ENCODE data around the gene STAM.
"Not testable (repeated sequence)": the region's sequence is repeated elsewhere in the genome, so short reads cannot be mapped to it uniquely, and the experiment has no call there.

The STAM gene

GRCh38 chr10:17712717-17713471, 68.9 kb downstream of the STAM start:
- no peak overlapping the region for H3K27ac Mint-ChIP-seq
- H3K4me3 Mint-ChIP-seq: no peak overlapping the region
- peaks cover 50% of the 10 kb centered on the region for H3K36me3 Mint-ChIP-seq (ENCODE audit: low read depth)

DNA sequence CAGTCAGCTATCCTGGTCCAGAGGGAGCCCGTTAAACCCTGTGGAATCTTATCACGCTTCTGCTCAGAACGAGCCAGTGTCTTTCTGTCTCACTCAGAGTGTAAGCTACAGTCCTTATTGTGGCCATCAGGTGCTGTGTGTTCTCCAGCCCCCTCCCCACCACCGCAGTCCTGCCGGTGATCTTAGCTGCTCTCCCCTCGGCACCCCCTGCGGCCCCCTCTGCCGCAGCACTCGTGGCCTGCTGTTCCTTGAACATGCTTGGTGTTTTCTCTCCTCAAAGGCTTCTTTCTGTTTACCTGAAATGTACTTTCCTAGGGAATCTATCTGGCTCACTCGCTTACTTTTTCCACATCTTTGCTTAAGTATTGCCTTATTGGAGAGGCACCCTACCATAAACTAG, 69.8 kb downstream of the STAM start:
- DNase-seq (no peak), ATAC-seq (no peak)
- Mint-ChIP-seq H3K27ac (no peak overlapping the region), H3K9me3 (no peaks in the 10 kb centered on the region), H3K27me3 (no peaks in the 10 kb centered on the region), H3K4me3 (no peak overlapping the region), H3K4me1 (no peaks in the 10 kb centered on the region), H3K36me3 (ENCODE audit: low read depth) (peaks cover 56% of the 10 kb centered on the region)

More at GRCh38 chr10:17712717-17713471, 68.9 kb downstream of the STAM start:
- DNase-seq (no peak), ATAC-seq (no peak)
- Mint-ChIP-seq H3K27me3 (no peaks in the 10 kb centered on the region), H3K9me3 (no peaks in the 10 kb centered on the region), H3K4me1 (no peaks in the 10 kb centered on the region)

DNA sequence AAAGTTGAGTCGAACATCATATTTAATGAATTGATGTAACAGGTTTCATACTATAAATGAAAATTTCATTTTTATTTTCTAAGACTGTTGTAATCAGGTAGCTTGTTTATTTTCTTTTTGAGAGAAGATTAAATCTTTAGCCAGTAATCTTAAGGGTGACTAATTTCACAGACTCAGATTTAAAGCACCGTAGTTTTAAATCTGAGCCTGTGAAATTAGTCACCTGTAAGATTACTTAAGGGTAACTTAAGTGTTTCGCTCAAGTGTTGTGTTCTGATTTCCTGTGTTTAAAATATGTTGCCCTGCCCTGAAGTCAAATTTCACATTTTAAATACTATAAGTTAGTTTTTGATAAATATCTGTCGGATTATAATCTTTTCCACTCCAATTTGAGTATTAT, 72.2 kb downstream of the STAM start:
- no peak for DNase-seq
- Mint-ChIP-seq H3K4me1 (no peaks in the 10 kb centered on the region), H3K27me3 (no peaks in the 10 kb centered on the region), H3K36me3 (ENCODE audit: low read depth) (peaks cover 61% of the 10 kb centered on the region), H3K4me3 (no peak overlapping the region), H3K9me3 (no peaks in the 10 kb centered on the region), H3K27ac (no peak overlapping the region)
- ATAC-seq: no peak

DNA sequence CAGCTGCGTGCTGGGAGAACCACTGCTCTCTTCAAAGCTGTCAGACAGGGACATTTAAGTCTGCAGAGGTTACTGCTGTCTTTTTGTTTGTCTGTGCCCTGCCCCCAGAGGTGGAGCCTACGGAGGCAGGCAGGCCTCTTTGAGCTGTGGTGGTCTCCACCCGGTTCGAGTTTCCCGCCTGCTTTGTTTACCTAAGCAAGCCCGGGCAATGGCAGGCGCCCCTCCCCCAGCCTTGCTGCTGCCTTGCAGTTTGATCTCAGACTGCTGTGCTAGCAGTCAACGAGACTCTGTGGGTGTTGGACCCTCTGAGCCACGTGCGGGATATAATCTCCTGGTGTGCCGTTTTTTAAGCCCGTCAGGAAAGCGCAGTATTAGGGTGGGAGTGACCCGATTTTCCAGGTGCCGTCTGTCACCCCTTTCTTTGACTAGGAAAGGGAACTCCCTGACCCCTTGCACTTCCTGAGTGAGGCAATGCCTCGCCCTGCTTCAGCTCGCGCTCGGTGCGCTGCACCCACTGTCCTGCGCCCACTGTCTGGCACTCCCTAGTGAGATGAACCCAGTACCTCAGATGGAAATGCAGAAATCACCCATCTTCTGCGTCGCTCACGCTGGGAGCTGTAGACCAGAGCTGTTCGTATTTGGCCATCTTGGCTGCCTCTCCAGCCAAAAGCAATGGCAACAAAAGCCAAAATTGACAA, 78.5 kb downstream of the STAM start:
- not testable (repeated sequence) for H3K4me3 Mint-ChIP-seq, DNase-seq, ATAC-seq, H3K27me3 Mint-ChIP-seq, H3K9me3 Mint-ChIP-seq, H3K4me1 Mint-ChIP-seq, H3K27ac Mint-ChIP-seq
- peaks cover 36% of the 10 kb centered on the region for H3K36me3 Mint-ChIP-seq (ENCODE audit: low read depth)

DNA sequence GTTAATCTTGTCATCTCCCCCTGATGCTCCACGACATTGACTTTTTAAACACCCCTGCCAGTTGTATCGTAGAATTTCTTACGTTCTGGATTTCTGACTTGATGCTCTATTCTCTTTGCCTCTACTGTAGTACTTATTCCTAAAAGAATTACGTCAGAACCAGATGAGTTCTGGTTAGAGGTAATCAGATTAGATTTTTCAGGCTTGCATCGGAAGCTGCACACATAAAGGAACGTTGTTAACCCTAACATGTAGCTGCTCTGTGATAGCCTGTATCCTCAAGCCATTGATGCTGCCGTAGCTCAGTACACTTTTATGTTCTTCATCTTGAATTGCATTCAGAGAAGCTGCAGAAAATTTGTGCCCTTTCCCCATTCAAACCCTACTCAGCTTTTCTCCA, 81.8 kb downstream of the STAM start:
- Mint-ChIP-seq H3K9me3 (no peaks in the 10 kb centered on the region), H3K4me3 (no peak overlapping the region), H3K4me1 (no peaks in the 10 kb centered on the region), H3K27ac (no peak overlapping the region), H3K27me3 (no peaks in the 10 kb centered on the region), H3K36me3 (ENCODE audit: low read depth) (peaks cover 18% of the 10 kb centered on the region)
- ATAC-seq (no peak), DNase-seq (no peak)

DNA sequence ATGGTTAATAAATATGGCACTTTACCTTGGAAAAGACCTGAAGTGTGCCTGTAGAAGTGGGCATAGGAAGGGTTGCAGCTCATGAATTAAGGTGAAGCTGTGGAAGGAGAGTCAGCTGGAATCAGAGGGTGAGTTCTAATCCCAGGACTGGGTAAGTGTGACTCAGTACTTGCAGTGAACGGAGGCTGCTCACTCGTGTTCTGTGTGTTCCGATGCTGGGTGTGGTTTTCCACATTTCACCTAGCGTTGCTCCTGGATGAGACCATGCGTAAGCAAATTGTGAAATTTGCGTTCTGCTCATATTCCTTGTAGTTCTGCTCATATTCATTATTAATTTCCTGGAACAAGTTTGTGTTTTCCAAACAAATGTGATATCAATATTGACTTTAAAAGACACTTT, 85.7 kb downstream of the STAM start:
- Mint-ChIP-seq H3K36me3 (ENCODE audit: low read depth) (no peaks in the 10 kb centered on the region), H3K27me3 (no peaks in the 10 kb centered on the region), H3K4me1 (no peaks in the 10 kb centered on the region), H3K27ac (no peak overlapping the region), H3K9me3 (no peaks in the 10 kb centered on the region), H3K4me3 (no peak overlapping the region)
- ATAC-seq: no peak
- no peak for DNase-seq

DNA sequence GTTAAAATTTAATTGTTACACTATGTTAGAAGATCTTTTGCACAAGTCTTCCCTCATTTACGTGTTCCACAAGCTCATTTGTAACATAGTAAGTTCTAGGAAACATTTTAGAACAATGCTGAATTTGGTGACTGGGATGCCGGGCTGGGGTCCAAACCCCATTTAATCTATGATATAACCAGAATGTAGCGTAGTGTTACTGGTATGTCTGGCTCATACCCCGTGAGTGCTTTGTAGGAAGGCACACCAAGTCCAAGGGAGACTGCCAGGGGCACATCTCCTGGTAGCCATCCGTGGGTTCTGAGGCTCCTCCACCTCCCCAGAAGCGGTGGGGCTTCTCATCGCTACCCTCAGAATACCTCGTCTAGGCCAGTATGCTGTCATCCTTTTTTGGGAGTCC, 86.7 kb downstream of the STAM start:
- H3K27ac Mint-ChIP-seq: no peak overlapping the region
- no peaks in the 10 kb centered on the region for H3K4me1 Mint-ChIP-seq
- ATAC-seq: no peak
- H3K9me3 Mint-ChIP-seq: no peaks in the 10 kb centered on the region
- no peaks in the 10 kb centered on the region for H3K27me3 Mint-ChIP-seq
- no peak for DNase-seq
- H3K4me3 Mint-ChIP-seq: no peak overlapping the region
- H3K36me3 Mint-ChIP-seq (ENCODE audit: low read depth): no peaks in the 10 kb centered on the region

DNA sequence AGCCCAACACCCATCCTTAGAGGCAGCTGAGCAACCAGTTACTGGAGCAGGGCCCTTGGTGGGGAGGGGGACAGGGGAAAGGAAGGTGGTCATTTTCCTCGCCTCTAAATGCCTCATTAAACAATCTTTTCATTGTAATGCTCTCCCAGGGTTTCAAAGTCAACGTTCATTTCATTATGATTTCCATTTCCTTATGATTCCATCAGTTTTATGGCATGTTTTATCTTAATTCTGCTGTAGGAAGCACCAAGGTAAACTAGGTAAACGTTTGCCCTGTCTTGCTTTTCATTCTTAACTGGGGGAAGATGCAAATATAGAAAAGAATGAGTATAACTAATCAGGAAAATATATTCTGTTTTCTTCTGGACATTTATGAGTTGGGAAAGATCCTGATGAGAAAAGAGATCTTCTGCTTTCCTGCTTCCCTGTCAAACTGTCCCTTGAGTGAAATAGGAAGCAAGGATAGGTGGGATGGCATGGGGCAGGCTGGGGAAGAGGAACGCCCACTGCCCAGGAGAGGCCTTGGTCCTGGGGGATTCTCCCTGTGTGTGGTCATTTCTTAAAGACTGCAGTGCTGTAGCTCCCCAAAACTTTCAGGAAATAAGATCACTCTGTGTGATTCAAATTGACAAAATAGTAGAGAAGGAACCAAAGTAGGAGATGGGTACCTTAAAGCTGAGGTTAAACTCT, 87.5 kb downstream of the STAM start:
- no peak for ATAC-seq
- no peak overlapping the region for H3K4me3 Mint-ChIP-seq
- H3K9me3 Mint-ChIP-seq: no peaks in the 10 kb centered on the region
- no peaks in the 10 kb centered on the region for H3K36me3 Mint-ChIP-seq (ENCODE audit: low read depth)
- H3K4me1 Mint-ChIP-seq: no peaks in the 10 kb centered on the region
- no peak for DNase-seq
- no peaks in the 10 kb centered on the region for H3K27me3 Mint-ChIP-seq
- no peak overlapping the region for H3K27ac Mint-ChIP-seq

- no peak overlapping the region for H3K4me3 Mint-ChIP-seq
Observed at GRCh38 chr10:17733620-17734019, 89.7 kb downstream of the STAM start.

DNA sequence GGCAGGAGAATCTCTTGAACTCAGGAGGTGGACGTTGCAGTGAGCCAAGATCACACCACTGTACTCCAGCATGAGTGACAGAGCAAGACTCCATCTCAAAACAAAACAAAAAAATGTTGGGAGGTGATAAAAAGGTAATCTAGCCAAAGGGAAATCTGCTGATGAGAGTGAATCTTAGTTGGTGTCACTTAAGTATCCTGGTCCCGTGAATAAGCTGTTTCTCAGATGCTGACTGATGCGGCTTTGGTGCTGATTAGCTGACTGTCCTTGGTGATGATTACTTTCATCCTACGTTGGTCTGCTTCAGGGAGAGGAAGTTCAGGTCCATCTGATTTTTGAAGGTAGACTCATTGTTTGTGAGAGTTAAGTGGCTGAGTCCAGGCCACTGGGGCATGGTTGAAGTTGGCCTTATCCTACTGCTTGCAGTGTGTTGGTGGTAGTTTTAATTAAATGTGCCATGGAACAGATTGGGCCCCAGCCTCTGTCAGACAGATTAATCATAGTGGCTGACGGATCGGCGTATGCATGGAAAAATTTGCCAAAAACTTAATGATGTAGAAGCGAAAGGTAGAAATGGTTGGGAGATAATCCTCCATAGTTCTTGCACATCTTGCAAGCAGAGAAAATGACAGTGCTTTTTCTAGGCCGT, 90.6 kb downstream of the STAM start:
- Mint-ChIP-seq H3K4me1 (no peaks in the 10 kb centered on the region), H3K9me3 (no peaks in the 10 kb centered on the region), H3K27ac (no peak overlapping the region), H3K4me3 (no peak overlapping the region), H3K27me3 (no peaks in the 10 kb centered on the region), H3K36me3 (ENCODE audit: low read depth) (no peaks in the 10 kb centered on the region)
- no peak for ATAC-seq
- DNase-seq: no peak

More at GRCh38 chr10:17733620-17734019, 89.7 kb downstream of the STAM start:
- Mint-ChIP-seq H3K4me1 (no peaks in the 10 kb centered on the region), H3K27ac (no peak overlapping the region), H3K9me3 (no peaks in the 10 kb centered on the region), H3K36me3 (ENCODE audit: low read depth) (no peaks in the 10 kb centered on the region), H3K27me3 (no peaks in the 10 kb centered on the region)
- no peak for DNase-seq
- ATAC-seq: no peak

GRCh38 chr10:17735166-17735941, 91.4 kb downstream of the STAM start:
- DNase-seq (no peak), ATAC-seq (no peak)
- no peaks in the 10 kb centered on the region for H3K36me3 Mint-ChIP-seq (ENCODE audit: low read depth)
- H3K27ac Mint-ChIP-seq: no peak overlapping the region
- no peaks in the 10 kb centered on the region for H3K27me3 Mint-ChIP-seq
- no peaks in the 10 kb centered on the region for H3K4me1 Mint-ChIP-seq
- H3K4me3 Mint-ChIP-seq: no peak overlapping the region
- no peaks in the 10 kb centered on the region for H3K9me3 Mint-ChIP-seq

DNA sequence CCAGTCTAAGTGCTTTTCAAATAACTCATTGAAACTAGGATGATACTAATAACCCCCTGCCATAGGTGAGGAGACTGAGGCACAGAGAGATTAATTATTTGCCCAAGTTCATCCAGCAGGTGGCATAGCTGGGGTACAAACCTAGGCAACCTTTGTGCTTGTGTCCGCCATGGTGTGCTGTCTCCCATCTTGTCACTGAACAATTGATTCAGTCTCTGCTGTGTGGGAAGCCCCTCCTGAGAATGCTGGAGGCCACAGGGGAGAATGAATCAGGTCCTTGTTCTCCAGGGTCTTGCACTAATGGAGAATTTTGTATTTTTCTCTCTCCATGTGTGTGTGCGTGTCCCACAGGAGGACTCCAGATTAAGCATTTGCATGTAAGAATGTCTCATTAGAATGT, 92.3 kb downstream of the STAM start:
- ATAC-seq (no peak), DNase-seq (no peak)
- Mint-ChIP-seq H3K4me3 (no peak overlapping the region), H3K9me3 (no peaks in the 10 kb centered on the region), H3K27me3 (no peaks in the 10 kb centered on the region), H3K36me3 (ENCODE audit: low read depth) (no peaks in the 10 kb centered on the region), H3K27ac (no peak overlapping the region), H3K4me1 (no peaks in the 10 kb centered on the region)

DNA sequence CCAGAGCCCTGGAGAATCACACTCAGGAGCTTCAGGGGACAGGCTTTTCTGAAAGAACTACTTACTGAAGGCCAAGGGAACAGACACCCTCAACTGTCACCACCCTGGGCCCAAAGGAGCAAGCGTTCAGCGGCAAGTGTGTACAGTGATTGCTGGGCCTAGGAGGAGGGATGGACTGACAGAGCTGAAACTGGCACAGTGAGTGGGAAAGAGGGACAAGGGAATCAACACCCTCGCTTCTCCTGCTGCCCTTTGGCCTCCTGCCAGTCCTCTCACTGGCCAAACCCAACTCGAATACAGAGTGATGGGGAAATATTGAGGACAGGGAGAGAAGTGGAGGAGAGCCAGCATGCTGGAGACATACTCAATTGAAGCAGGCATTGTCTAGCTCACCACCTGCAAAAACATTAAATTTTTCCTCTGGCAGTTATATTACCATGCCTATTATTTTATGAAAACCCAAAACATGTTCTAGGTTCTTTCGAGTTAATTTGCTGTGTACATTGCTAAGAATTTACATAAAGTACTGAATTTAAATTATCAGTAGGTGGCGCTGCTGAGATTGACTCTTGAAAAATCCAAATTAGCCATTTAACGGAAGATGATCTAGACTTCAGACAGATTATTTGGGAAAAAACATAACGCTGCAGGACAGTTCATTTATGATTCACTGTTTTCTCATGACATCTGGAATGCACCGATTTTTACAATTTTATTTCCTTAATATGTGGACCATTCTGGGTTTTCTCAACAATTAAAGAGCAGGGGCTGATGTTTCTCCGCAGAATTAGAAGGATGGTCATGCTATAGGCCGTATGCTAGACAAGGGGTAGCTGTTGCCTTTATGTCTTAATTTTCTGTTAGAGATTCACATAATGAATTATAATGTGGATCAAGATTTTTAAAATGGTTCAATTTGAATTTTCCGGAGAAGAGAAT, 93.3 kb downstream of the STAM start:
- Mint-ChIP-seq H3K4me3 (no peak overlapping the region), H3K27ac (no peak overlapping the region), H3K27me3 (no peaks in the 10 kb centered on the region), H3K36me3 (ENCODE audit: low read depth) (no peaks in the 10 kb centered on the region), H3K4me1 (no peaks in the 10 kb centered on the region), H3K9me3 (no peaks in the 10 kb centered on the region)
- DNase-seq: no peak
- no peak for ATAC-seq

All from activated naive CD8-positive, alpha-beta T cell treated with anti-CD3 and anti-CD28 coated beads, Interleukin-2, amount 50 U/mL, for 24 hours (primary cell).